ENCODE data around the gene KCNE5.

DNA sequence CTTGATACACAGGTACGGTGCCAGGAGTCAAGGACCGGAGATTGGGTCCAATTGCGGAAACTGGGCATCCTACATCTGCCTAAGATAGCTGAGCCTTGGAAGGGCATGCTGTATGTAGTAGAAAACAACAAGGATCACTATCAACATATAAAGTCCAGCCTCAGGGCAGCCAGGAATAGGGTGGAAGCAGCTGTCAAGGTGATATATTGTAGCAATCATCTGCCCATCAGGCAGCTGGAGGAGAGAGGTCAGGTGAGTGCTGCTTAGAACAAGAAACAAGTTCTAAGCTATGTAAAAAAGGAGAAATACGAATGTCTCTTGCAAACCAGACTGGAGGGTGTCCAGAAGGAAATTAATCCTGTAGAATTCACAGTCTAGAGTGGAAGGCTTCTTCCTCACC is 34.8 kb downstream of the KCNE5 start:
- no peak for TF ChIP-seq EZH2phosphoT487 (IDR thresholded peaks at IDR 0.05; ENCODE audit: low read depth)
- TF ChIP-seq, protein P1, sequence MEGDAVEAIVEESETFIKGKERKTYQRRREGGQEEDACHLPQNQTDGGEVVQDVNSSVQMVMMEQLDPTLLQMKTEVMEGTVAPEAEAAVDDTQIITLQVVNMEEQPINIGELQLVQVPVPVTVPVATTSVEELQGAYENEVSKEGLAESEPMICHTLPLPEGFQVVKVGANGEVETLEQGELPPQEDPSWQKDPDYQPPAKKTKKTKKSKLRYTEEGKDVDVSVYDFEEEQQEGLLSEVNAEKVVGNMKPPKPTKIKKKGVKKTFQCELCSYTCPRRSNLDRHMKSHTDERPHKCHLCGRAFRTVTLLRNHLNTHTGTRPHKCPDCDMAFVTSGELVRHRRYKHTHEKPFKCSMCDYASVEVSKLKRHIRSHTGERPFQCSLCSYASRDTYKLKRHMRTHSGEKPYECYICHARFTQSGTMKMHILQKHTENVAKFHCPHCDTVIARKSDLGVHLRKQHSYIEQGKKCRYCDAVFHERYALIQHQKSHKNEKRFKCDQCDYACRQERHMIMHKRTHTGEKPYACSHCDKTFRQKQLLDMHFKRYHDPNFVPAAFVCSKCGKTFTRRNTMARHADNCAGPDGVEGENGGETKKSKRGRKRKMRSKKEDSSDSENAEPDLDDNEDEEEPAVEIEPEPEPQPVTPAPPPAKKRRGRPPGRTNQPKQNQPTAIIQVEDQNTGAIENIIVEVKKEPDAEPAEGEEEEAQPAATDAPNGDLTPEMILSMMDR (IDR thresholded peaks at IDR 0.05; ENCODE audit: low read depth, low read length): no peak
